NCI-H526 treated with DMSO at 0.1 percent for 48 hours (cell line): Measurements from ENCODE around the gene EML4.
"Not testable (repeated sequence)": the region's sequence is repeated elsewhere in the genome, so short reads cannot be mapped to it uniquely, and the experiment has no call there.

Experiments
- DNase-seq: peaks from one replicate; lab custom pipeline; 2025; lab: John Stamatoyannopoulos, UW

Gene EML4

GRCh38 chr2:42169100-42169873, at the start of gene EML4:
Gene EML4 (plus strand): TSS chr2:42169353. CDS start chr2:42169612, 259 bp downstream.
- peak; percentile 65 for DNase-seq

- DNase-seq: no peak
Measured at GRCh38 chr2:42123426-42123825, 45.7 kb upstream of the EML4 start.

- DNase-seq: no peak
Measured at GRCh38 chr2:42124011-42124785, 45.0 kb upstream of the EML4 start.

- no peak for DNase-seq
Measured at GRCh38 chr2:42125841-42126594, 43.1 kb upstream of the EML4 start.

GRCh38 chr2:42126873-42127272, 42.3 kb upstream of the EML4 start:
- not testable (repeated sequence) for DNase-seq

GRCh38 chr2:42127425-42128424, 41.4 kb upstream of the EML4 start:
- DNase-seq: no peak

- no peak for DNase-seq
Measured at GRCh38 chr2:42128721-42129486, 40.2 kb upstream of the EML4 start.

- DNase-seq: no peak
Measured at GRCh38 chr2:42129487-42129852, 39.7 kb upstream of the EML4 start.

- DNase-seq: no peak
Measured at GRCh38 chr2:42129947-42130346, 39.2 kb upstream of the EML4 start.

- not testable (repeated sequence) for DNase-seq
Measured at GRCh38 chr2:42130858-42131257, 38.3 kb upstream of the EML4 start.

GRCh38 chr2:42132191-42132965, 36.8 kb upstream of the EML4 start:
- DNase-seq: no peak

GRCh38 chr2:42132966-42133641, 36.0 kb upstream of the EML4 start:
- DNase-seq: peak; percentile 38

- no peak for DNase-seq
Measured at GRCh38 chr2:42133771-42134195, 35.4 kb upstream of the EML4 start.

- DNase-seq: not testable (repeated sequence)
Measured at GRCh38 chr2:42134401-42134932, 34.7 kb upstream of the EML4 start.

GRCh38 chr2:42135381-42136312, 33.5 kb upstream of the EML4 start:
- no peak for DNase-seq

GRCh38 chr2:42136782-42137124, 32.4 kb upstream of the EML4 start:
- DNase-seq: no peak

GRCh38 chr2:42137125-42137841, 31.9 kb upstream of the EML4 start:
- no peak for DNase-seq
